SH-SY5Y (cell line): ENCODE data around the gene PRKCD.

Source experiments
- GATA2 ChIP-seq: IDR thresholded peaks from 2 replicates; pipeline ENCODE4 v1.6.1; 2011; ENCODE audit warnings: mild to moderate bottlenecking, low read depth, low read length
- GATA3 ChIP-seq: IDR thresholded peaks from 2 replicates; pipeline ENCODE4 v1.6.1; 2011; ENCODE audit warnings: low read depth, mild to moderate bottlenecking, low read length, moderate library complexity

GRCh38 chr3:53174346-53175250, 13.6 kb downstream of the PRKCD start:
- TF ChIP-seq GATA2: no peak
- no peak for TF ChIP-seq GATA3
